H9 (cell line): ENCODE results near the gene NUTF2. TPM values are rescaled to one million over a fixed set of nuclear protein-coding genes. Genes with fewer than 3 reads are reported as not detected.

Source experiments
- DNase-seq: peaks from one replicate; pipeline ENCODE4 v3.0.0-alpha.2; 2017
- H2AFZ ChIP-seq: one replicate; pipeline ENCODE4 v1.6.1; 2013; ENCODE audit warnings: mild to moderate bottlenecking, low read length, control low read depth, moderate library complexity
- H2AK5ac ChIP-seq: 2 replicates; pipeline ENCODE4 v1.6.1; 2013; ENCODE audit warnings: low read length, control low read depth, mixed read lengths; ENCODE audit not compliant: insufficient read length
- H2BK120ac ChIP-seq: one replicate; pipeline ENCODE4 v1.6.1; 2013; ENCODE audit warnings: low read depth, mild to moderate bottlenecking, low read length, control low read depth, inconsistent platforms; ENCODE audit not compliant: poor library complexity, severe bottlenecking
- H2BK12ac ChIP-seq: 2 replicates; pipeline ENCODE4 v1.6.1; 2013; ENCODE audit warnings: low read length, control low read depth, mixed read lengths, low read depth; ENCODE audit not compliant: insufficient read length
- H2BK15ac ChIP-seq: 2 replicates; pipeline ENCODE4 v1.6.1; 2013; ENCODE audit warnings: low read depth, low read length, control low read depth
- H2BK20ac ChIP-seq: one replicate; pipeline ENCODE4 v1.6.1; 2013; ENCODE audit warnings: low read depth, mild to moderate bottlenecking, low read length, control low read depth, inconsistent platforms; ENCODE audit not compliant: poor library complexity, severe bottlenecking
- H2BK5ac ChIP-seq: 2 replicates; pipeline ENCODE4 v1.6.1; 2013; ENCODE audit warnings: low read length, control low read depth, mixed read lengths; ENCODE audit not compliant: insufficient read length
- H3K14ac ChIP-seq: 2 replicates; pipeline ENCODE4 v1.6.1; 2013; ENCODE audit warnings: low read length, control low read depth; ENCODE audit not compliant: insufficient read depth
- H3K18ac ChIP-seq: 2 replicates; pipeline ENCODE4 v1.6.1; 2013; ENCODE audit warnings: low read depth, mild to moderate bottlenecking, mixed read lengths, low read length, control low read depth; ENCODE audit not compliant: insufficient read length
- H3K23ac ChIP-seq: 2 replicates; pipeline ENCODE4 v1.6.1; 2013; ENCODE audit warnings: low read length, control low read depth, mixed read lengths, low read depth; ENCODE audit not compliant: insufficient read length
- H3K23me2 ChIP-seq: 2 replicates; pipeline ENCODE4 v1.6.1; 2013; ENCODE audit warnings: low read depth, mild to moderate bottlenecking, mixed read lengths, low read length, control low read depth; ENCODE audit not compliant: insufficient read length, poor library complexity, severe bottlenecking
- H3K27ac ChIP-seq: 2 replicates; pipeline ENCODE4 v1.5.1; 2013; ENCODE audit warnings: low read length, control low read depth, mixed read lengths, low read depth; ENCODE audit not compliant: insufficient read length
- H3K27me3 ChIP-seq: 2 replicates; pipeline ENCODE4 v1.6.1; 2013; ENCODE audit warnings: low read length, control low read depth, inconsistent platforms; ENCODE audit not compliant: insufficient read depth
- H3K4ac ChIP-seq: 2 replicates; pipeline ENCODE4 v1.6.1; 2013; ENCODE audit warnings: low read depth, mild to moderate bottlenecking, control low read depth, inconsistent platforms, low read length, moderate library complexity
- H3K4me1 ChIP-seq: 2 replicates; pipeline ENCODE4 v1.6.1; 2013; ENCODE audit warnings: low read length, control low read depth, inconsistent platforms; ENCODE audit not compliant: insufficient read depth
- H3K4me2 ChIP-seq: 2 replicates; pipeline ENCODE4 v1.6.1; 2013; ENCODE audit warnings: low read length, control low read depth, mixed read lengths; ENCODE audit not compliant: insufficient read length, insufficient read depth
- H3K56ac ChIP-seq: 2 replicates; pipeline ENCODE4 v1.6.1; 2013; ENCODE audit warnings: low read depth, mild to moderate bottlenecking, mixed read lengths, low read length, control low read depth; ENCODE audit not compliant: insufficient read length
- H3K79me1 ChIP-seq: 2 replicates; pipeline ENCODE4 v1.6.1; 2013; ENCODE audit warnings: low read depth, mild to moderate bottlenecking, moderate library complexity, low read length, control low read depth, inconsistent platforms; ENCODE audit not compliant: insufficient read depth, poor library complexity, severe bottlenecking
- H3K79me2 ChIP-seq: 2 replicates; pipeline ENCODE4 v1.6.1; 2013; ENCODE audit warnings: low read length, control low read depth, inconsistent platforms; ENCODE audit not compliant: insufficient read depth
- H3K9ac ChIP-seq: 2 replicates; pipeline ENCODE4 v1.6.1; 2013; ENCODE audit warnings: low read length, control low read depth, mixed read lengths; ENCODE audit not compliant: insufficient read length; ENCODE audit errors: extremely low read depth
- H3K9me3 ChIP-seq: one replicate; pipeline ENCODE4 v1.6.1; 2013; ENCODE audit warnings: low read depth, low read length, inconsistent platforms; ENCODE audit not compliant: control insufficient read depth
- H3T11ph ChIP-seq: one replicate; pipeline ENCODE4 v1.6.1; 2013; ENCODE audit warnings: mild to moderate bottlenecking, low read length, control low read depth, inconsistent platforms
- H4K20me1 ChIP-seq: one replicate; pipeline ENCODE4 v1.6.1; 2013; ENCODE audit not compliant: control insufficient read depth, insufficient read length, insufficient read depth
- H4K5ac ChIP-seq: 2 replicates; pipeline ENCODE4 v1.6.1; 2013; ENCODE audit warnings: low read depth, mild to moderate bottlenecking, mixed read lengths, low read length, control low read depth; ENCODE audit not compliant: insufficient read length
- H4K8ac ChIP-seq: replicated peaks from 2 replicates; pipeline ENCODE4 v1.6.1; 2013; ENCODE audit warnings: low read length, control low read depth, mixed read lengths, low read depth; ENCODE audit not compliant: insufficient read length
- H4K91ac ChIP-seq: 2 replicates; pipeline ENCODE4 v1.6.1; 2013; ENCODE audit warnings: low read depth, mild to moderate bottlenecking, moderate library complexity, mixed read lengths, low read length, control low read depth; ENCODE audit not compliant: insufficient read length
- H3K27ac Mint-ChIP-seq, 3 experiments: 2 replicates in 2 of 3; 3 replicates in 1 of 3; pipeline ENCODE4 v1.8.0; 2020 to 2021; ENCODE audit warnings: mixed read lengths in 3 of 3, mild to moderate bottlenecking in 1 of 3, moderate library complexity in 1 of 3
- H3K27me3 Mint-ChIP-seq: 2 replicates; pipeline ENCODE4 v1.8.0; 2021; ENCODE audit warnings: low read depth, mild to moderate bottlenecking, moderate library complexity, mixed read lengths
- H3K36me3 Mint-ChIP-seq, 3 experiments: 2 replicates in 2 of 3; 3 replicates in 1 of 3; pipeline ENCODE4 v1.8.0; 2020 to 2021; ENCODE audit warnings: low read depth in 3 of 3, mixed read lengths in 3 of 3; ENCODE audit not compliant: insufficient read depth in 1 of 3
- H3K4me1 Mint-ChIP-seq, 2 experiments: 2 replicates each; pipeline ENCODE4 v1.8.0; 2020; ENCODE audit warnings: mixed read lengths in 2 of 2
- H3K4me3 Mint-ChIP-seq, 2 experiments: 2 replicates in 1 of 2; 3 replicates in 1 of 2; pipeline ENCODE4 v1.8.0; 2020 to 2021; ENCODE audit warnings: mild to moderate bottlenecking in 2 of 2, mixed read lengths in 2 of 2, moderate library complexity in 1 of 2
- H3K9me3 Mint-ChIP-seq, 2 experiments: 2 replicates in 1 of 2; 3 replicates in 1 of 2; pipeline ENCODE4 v1.8.0; 2020; ENCODE audit warnings: mild to moderate bottlenecking in 2 of 2, mixed read lengths in 2 of 2, moderate library complexity in 1 of 2
- WGBS: extraction: QIAGEN DNeasy Blood & Tissue Kit; methylation state at CpG from one replicate; pipeline ENCODE4 v1.1.7; 2013; ENCODE audit warnings: missing lambda C conversion rate, low lambda C conversion rate, mixed read lengths; ENCODE audit not compliant: insufficient read length; ENCODE audit errors: extremely low coverage; 5-methylcytosine and 5-hydroxymethylcytosine counted together
- total RNA-seq: library from RNA; stranded (reverse); gene quantifications from 2 replicates; pipeline ENCODE4 v1.2.1, GENCODE V29; 2021
- TF ChIP-seq, protein P1 (sequence below): fragments of 200-600 bp; sonication (generic); conservative IDR thresholded peaks from 3 replicates; pipeline ENCODE4 v1.8.0; 2021; ENCODE audit warnings: antibody characterized with exemption, mild to moderate bottlenecking

Gene NUTF2
- total RNA-seq, 1 experiment from 2014 or later = 198 TPM

GRCh38 chr16:67833030-67833414, 13.7 kb upstream of the NUTF2 start:
- Histone ChIP-seq H2BK20ac (no peak overlapping the region), H2BK12ac (no peak overlapping the region), H3K27ac (no peak overlapping the region), H3K14ac (no peak overlapping the region; the same call in 1 of the 2 replicates), H3K23me2 (peaks cover 5% of the 10 kb centered on the region), H2BK120ac (no peak overlapping the region), H3K9me3 (no peaks in the 10 kb centered on the region), H4K8ac (no peak overlapping the region), H2AK5ac (no peak overlapping the region), H3K79me2 (no peaks in the 10 kb centered on the region), H2BK15ac (no peak overlapping the region), H3K56ac (no peak overlapping the region), H3K18ac (no peak overlapping the region), H3K4ac (no peak overlapping the region), H3K23ac (no peak overlapping the region), H4K91ac (no peak overlapping the region), H3K79me1 (no peaks in the 10 kb centered on the region), H2AFZ (no peak overlapping the region), H3K4me1 (no peaks in the 10 kb centered on the region; the same call in 1 of the 2 replicates), H4K20me1 (no peaks in the 10 kb centered on the region), H3K4me2 (peak overlapping the region; percentile 94), H3K27me3 (no peaks in the 10 kb centered on the region), H4K5ac (no peak overlapping the region), H2BK5ac (no peak overlapping the region), H3K9ac (peak overlapping the region; percentile 82), H3T11ph (no peak overlapping the region)
- H3K4me3 Mint-ChIP-seq = peak overlapping the region; percentile 85 to 90
- peaks cover 8% of the 10 kb centered on the region in 2 experiments for H3K4me1 Mint-ChIP-seq
- peaks cover 22 to 39% (median 39%) of the 10 kb centered on the region in 3 experiments; a peak in 6 of 7 replicates for H3K36me3 Mint-ChIP-seq
- H3K27me3 Mint-ChIP-seq = peaks cover 3% of the 10 kb centered on the region
- no CpG with 5 or more reads among the region's 3 CpGs for WGBS
- DNase-seq = no peak
- no peak overlapping the region; a peak in 1 of 7 replicates for H3K27ac Mint-ChIP-seq
- TF ChIP-seq, protein P1, sequence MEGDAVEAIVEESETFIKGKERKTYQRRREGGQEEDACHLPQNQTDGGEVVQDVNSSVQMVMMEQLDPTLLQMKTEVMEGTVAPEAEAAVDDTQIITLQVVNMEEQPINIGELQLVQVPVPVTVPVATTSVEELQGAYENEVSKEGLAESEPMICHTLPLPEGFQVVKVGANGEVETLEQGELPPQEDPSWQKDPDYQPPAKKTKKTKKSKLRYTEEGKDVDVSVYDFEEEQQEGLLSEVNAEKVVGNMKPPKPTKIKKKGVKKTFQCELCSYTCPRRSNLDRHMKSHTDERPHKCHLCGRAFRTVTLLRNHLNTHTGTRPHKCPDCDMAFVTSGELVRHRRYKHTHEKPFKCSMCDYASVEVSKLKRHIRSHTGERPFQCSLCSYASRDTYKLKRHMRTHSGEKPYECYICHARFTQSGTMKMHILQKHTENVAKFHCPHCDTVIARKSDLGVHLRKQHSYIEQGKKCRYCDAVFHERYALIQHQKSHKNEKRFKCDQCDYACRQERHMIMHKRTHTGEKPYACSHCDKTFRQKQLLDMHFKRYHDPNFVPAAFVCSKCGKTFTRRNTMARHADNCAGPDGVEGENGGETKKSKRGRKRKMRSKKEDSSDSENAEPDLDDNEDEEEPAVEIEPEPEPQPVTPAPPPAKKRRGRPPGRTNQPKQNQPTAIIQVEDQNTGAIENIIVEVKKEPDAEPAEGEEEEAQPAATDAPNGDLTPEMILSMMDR = no peak
- no peaks in the 10 kb centered on the region for H3K9me3 Mint-ChIP-seq
